Upper lobe of right lung (tissue), 1 donor: ENCODE measurements around the gene SETD2. TPM values are rescaled to one million over a fixed set of nuclear protein-coding genes. Genes with fewer than 3 reads are reported as not detected.
"Not testable (repeated sequence)": the region's sequence is repeated elsewhere in the genome, so short reads cannot be mapped to it uniquely, and the experiment has no call there.

ENCODE experiments used
- ATAC-seq: fragments of 200-7000 bp; cut with Tn5 transposase; one replicate; pipeline ENCODE4 v1.9.1; 2020; ENCODE audit warnings: mild to moderate bottlenecking, moderate library complexity
- DNase-seq: peaks from one replicate; pipeline ENCODE4 v3.0.0-alpha.2; 2020
- H3K27ac ChIP-seq: fragments of 200-600 bp; one replicate; pipeline ENCODE4 v1.8.0; 2022
- H3K27me3 ChIP-seq: fragments of 200-600 bp; one replicate; pipeline ENCODE4 v1.8.0; 2022; ENCODE audit warnings: mild to moderate bottlenecking
- H3K36me3 ChIP-seq: fragments of 200-600 bp; one replicate; pipeline ENCODE4 v1.8.0; 2022
- H3K4me1 ChIP-seq: fragments of 200-600 bp; one replicate; pipeline ENCODE4 v1.8.0; 2022
- H3K4me3 ChIP-seq: fragments of 200-600 bp; one replicate; pipeline ENCODE4 v1.8.0; 2022; ENCODE audit warnings: mild to moderate bottlenecking
- H3K9me3 ChIP-seq: fragments of 200-600 bp; one replicate; pipeline ENCODE4 v1.8.0; 2022
- intact Hi-C: fragments of 100-400 bp; cut with DNase I; formaldehyde crosslinking; loops from one replicate; pipeline ENCODE4 v1.11.0; 2022
- total RNA-seq: library from RNA; stranded (reverse); fragmentation: NEBNext Ultra II Directional; extraction: Animal tissue kit (Norgen Biotek cat#: 25700); gene quantifications from one replicate; pipeline ENCODE4 v1.2.1, GENCODE V29; 2021
- TF ChIP-seq, protein P1 (sequence below): fragments of 200-600 bp; IDR thresholded peaks from one replicate; pipeline ENCODE4 v1.8.0; 2022; ENCODE audit warnings: antibody characterized with exemption
- donor health status: DM: no; HTN: yes; CAD: no; lungs with severe emphysema.

SETD2 gene
- total RNA-seq, 1 donor from 2014 or later = 45.9 TPM

DNA sequence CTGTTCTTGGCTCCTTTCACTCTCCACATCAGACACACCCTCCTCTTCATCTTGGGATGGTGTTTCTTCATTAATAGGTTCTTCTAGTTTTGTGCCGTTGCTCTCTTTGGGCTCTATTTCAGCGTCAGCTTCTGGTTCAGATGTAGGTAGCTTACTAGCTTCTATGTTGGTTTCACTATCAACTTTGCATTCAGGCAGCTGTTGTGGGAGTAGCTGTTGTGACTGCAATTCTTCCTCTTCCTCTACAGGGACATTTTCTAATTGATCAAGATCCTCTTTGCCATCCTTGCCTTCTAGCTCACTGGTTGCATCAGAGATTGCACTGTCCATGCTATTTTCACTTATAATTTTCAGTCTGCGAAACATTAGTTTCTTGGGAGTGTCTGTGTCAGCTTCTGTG is 80.1 kb downstream of the SETD2 start:
- Histone ChIP-seq H3K9me3 (no peaks in the 10 kb centered on the region), H3K27ac (no peak overlapping the region), H3K4me1 (peaks cover 6% of the 10 kb centered on the region), H3K4me3 (no peak overlapping the region), H3K36me3 (peaks cover 92% of the 10 kb centered on the region), H3K27me3 (no peaks in the 10 kb centered on the region)
- ATAC-seq (peak; percentile 85), DNase-seq (no peak)
- TF ChIP-seq, protein P1, sequence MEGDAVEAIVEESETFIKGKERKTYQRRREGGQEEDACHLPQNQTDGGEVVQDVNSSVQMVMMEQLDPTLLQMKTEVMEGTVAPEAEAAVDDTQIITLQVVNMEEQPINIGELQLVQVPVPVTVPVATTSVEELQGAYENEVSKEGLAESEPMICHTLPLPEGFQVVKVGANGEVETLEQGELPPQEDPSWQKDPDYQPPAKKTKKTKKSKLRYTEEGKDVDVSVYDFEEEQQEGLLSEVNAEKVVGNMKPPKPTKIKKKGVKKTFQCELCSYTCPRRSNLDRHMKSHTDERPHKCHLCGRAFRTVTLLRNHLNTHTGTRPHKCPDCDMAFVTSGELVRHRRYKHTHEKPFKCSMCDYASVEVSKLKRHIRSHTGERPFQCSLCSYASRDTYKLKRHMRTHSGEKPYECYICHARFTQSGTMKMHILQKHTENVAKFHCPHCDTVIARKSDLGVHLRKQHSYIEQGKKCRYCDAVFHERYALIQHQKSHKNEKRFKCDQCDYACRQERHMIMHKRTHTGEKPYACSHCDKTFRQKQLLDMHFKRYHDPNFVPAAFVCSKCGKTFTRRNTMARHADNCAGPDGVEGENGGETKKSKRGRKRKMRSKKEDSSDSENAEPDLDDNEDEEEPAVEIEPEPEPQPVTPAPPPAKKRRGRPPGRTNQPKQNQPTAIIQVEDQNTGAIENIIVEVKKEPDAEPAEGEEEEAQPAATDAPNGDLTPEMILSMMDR = no peak
- intact Hi-C loops = no loop called here

DNA sequence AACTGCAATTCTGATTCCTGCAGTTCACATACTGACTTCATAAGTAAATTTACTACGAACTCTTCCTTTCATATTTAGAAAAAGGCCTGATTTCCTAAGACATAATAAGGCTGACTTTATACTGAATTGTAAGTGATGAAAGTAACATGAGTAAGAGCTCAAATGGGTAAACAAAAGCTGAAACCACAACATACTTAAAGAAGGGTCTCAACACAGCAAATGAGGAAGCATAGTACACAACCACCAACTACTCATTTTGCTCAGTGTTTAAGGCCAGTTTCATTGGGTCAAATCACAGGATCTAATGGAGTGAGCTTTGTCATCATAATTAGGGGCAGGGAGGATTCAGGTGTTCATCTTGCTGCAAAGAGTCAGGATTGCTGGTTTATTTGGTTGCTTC is 81.4 kb downstream of the SETD2 start:
- no peaks in the 10 kb centered on the region for H3K9me3 ChIP-seq
- DNase-seq = no peak
- H3K36me3 ChIP-seq = peaks cover 86% of the 10 kb centered on the region
- H3K27me3 ChIP-seq = no peaks in the 10 kb centered on the region
- intact Hi-C loops = no loop called here
- TF ChIP-seq, protein P1 = no peak
- H3K27ac ChIP-seq = no peak overlapping the region
- peak; percentile 62 for ATAC-seq
- H3K4me1 ChIP-seq = peaks cover 6% of the 10 kb centered on the region
- H3K4me3 ChIP-seq = no peak overlapping the region

DNA sequence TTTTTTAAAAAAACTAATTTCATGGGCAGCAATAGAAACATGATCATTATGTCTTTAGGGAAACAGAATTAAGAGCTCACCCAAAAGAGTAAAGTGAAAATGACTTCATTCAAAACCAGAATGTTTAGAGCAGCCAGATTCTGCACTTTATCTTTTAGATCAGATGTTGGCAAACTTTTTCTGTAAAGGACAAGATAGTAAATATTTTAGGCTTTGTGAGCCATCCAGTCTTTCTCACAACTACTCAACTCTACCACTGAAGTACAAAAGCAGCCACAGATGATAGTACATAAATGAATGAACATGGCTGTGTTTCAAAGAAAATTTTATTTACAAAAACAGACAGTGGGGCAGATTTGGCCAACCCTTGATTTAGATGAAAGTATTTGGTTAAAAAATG is 84.5 kb downstream of the SETD2 start:
- Histone ChIP-seq H3K27ac (no peak overlapping the region), H3K9me3 (no peaks in the 10 kb centered on the region), H3K4me1 (peaks cover 6% of the 10 kb centered on the region), H3K4me3 (no peak overlapping the region), H3K36me3 (peaks cover 67% of the 10 kb centered on the region), H3K27me3 (no peaks in the 10 kb centered on the region)
- ATAC-seq (no peak), DNase-seq (no peak)
- intact Hi-C loops = no loop called here
- TF ChIP-seq, protein P1 = no peak

DNA sequence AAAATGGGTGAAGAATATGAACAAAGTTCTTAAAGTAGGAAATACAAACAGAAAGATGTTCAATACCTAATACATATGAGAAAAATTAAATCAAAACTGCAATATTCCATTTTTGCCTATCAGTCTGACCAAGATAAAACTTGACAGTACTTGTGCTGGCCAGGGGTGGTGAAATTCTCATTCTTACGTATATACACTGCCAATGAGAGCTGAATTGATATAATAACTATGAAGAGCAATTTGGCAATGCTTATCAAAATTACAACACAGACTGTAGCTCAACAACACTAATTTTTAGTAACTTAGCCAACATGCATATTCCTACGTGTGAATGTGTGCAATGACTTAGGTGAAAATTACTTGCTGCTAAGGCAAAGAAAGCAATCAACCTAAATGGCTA is 90.2 kb downstream of the SETD2 start:
- H3K36me3 ChIP-seq = peaks cover 34% of the 10 kb centered on the region
- no peaks in the 10 kb centered on the region for H3K9me3 ChIP-seq
- DNase-seq (no peak), ATAC-seq (no peak)
- H3K4me3 ChIP-seq = no peak overlapping the region
- no peaks in the 10 kb centered on the region for H3K4me1 ChIP-seq
- H3K27ac ChIP-seq = no peak overlapping the region
- no peaks in the 10 kb centered on the region for H3K27me3 ChIP-seq
- TF ChIP-seq, protein P1 = no peak
- intact Hi-C loops = no loop called here

DNA sequence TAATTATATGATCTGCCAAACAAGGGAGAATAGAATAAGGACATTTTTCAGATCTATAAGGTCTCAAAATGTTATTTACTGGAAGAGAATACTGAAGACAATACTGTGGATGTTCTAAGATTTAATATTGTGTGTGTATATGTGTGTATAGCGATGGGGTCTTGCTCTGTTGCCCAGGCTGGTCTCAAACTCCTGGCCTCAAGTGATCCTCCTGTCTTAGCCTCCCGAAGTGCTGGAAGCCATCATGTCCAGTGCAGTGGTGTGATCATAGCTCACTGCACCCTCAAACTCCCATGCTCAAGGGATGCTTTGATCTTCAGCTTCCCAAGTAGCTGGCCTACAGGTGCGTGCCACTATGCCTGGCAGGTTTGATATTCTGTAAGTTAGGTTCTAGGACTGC is 93.1 kb downstream of the SETD2 start:
- DNase-seq (no peak), ATAC-seq (no peak)
- no peaks in the 10 kb centered on the region for H3K4me1 ChIP-seq
- intact Hi-C loops = no loop called here
- H3K36me3 ChIP-seq = peaks cover 38% of the 10 kb centered on the region
- no peak overlapping the region for H3K27ac ChIP-seq
- no peak overlapping the region for H3K4me3 ChIP-seq
- TF ChIP-seq, protein P1 = no peak
- no peaks in the 10 kb centered on the region for H3K27me3 ChIP-seq
- H3K9me3 ChIP-seq = no peaks in the 10 kb centered on the region

DNA sequence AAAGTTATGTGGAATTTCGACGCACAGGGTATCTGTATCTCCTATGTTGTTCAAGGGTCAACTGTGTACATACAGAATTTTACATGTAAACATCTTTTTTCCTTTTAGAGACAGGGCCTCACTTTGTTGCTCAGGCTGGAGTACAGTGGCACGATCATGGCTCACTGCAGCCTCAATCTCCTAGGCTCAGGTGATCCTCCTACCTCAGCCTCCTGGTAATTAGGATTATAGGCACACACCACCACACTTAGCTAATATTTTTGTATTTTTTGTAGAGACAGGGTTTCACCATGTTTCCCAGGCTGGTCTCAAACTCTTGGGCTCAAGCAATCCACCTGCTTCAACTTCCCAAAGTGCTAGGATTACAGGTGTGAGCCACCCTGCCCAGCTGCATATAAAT is 97.7 kb downstream of the SETD2 start:
- ATAC-seq, H3K4me3 ChIP-seq, H3K4me1 ChIP-seq, H3K27ac ChIP-seq, H3K9me3 ChIP-seq, DNase-seq, H3K27me3 ChIP-seq, intact Hi-C loops: not testable (repeated sequence)
- peaks cover 46% of the 10 kb centered on the region for H3K36me3 ChIP-seq
